ENCODE results near the gene RABL3. TPM values are rescaled to one million over a fixed set of nuclear protein-coding genes. Genes with fewer than 3 reads are reported as not detected.

The RABL3 gene
- total RNA-seq, 3 donors from 2014 or later: 20.6 to 35.4 (median 22.3) TPM

DNA sequence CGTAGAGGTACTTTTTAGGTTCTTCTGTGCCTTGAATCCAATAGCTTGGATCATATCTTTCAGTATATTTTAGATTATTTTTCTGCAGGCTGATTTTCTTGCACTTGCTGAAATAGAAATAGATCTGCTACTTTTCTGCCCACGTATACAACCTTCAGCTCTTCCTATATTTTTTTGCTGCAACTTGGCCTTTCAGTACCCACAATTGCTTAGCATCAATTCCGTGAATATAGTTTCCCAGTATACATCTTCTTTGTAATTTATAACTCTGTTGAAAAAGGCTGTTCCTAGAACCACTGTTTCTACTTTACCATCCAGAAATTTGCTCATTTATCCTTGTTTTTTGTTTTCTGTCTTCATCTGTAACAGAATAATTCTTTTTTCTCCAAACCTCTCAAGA, 36.5 kb upstream of the RABL3 start:
- Histone ChIP-seq H3K27me3 (no peaks in the 10 kb centered on the region), H3K4me3 (no peak overlapping the region), H3K36me3 (peaks cover 3% of the 10 kb centered on the region), H3K27ac (no peak overlapping the region), H3K4me1 (no peaks in the 10 kb centered on the region), H3K9me3 (no peaks in the 10 kb centered on the region)
- intact Hi-C loops (cut with DNase I; ENCODE audit: low total_unique reads): no loop called here
- no peak for TF ChIP-seq CTCF (IDR thresholded peaks at IDR 0.05)
- TF ChIP-seq POLR2AphosphoS5 (IDR thresholded peaks at IDR 0.05): no peak
- no peak for TF ChIP-seq POLR2A (IDR thresholded peaks at IDR 0.05)
- DNase-seq (ENCODE audit: low spot score in 2 of 2): no peak

GRCh38 chr3:120775411-120775810, 33.1 kb upstream of the RABL3 start:
- Histone ChIP-seq H3K27ac (no peak overlapping the region), H3K4me3 (no peak overlapping the region), H3K4me1 (no peaks in the 10 kb centered on the region), H3K36me3 (no peaks in the 10 kb centered on the region), H3K9me3 (no peaks in the 10 kb centered on the region), H3K27me3 (no peaks in the 10 kb centered on the region)
- DNase-seq (ENCODE audit: low spot score in 2 of 2): no peak
- TF ChIP-seq POLR2A (IDR thresholded peaks at IDR 0.05) (no peak), CTCF (IDR thresholded peaks at IDR 0.05) (no peak), POLR2AphosphoS5 (IDR thresholded peaks at IDR 0.05) (no peak)
- intact Hi-C loops (cut with DNase I; ENCODE audit: low total_unique reads): no loop called here

- H3K4me1 ChIP-seq: no peaks in the 10 kb centered on the region
- no peak for DNase-seq (ENCODE audit: low spot score in 2 of 2)
- H3K36me3 ChIP-seq: no peaks in the 10 kb centered on the region
- H3K27ac ChIP-seq: no peak overlapping the region
- TF ChIP-seq CTCF (IDR thresholded peaks at IDR 0.05): no peak
- TF ChIP-seq POLR2A (IDR thresholded peaks at IDR 0.05): no peak
- TF ChIP-seq POLR2AphosphoS5 (IDR thresholded peaks at IDR 0.05): no peak
- H3K9me3 ChIP-seq: no peaks in the 10 kb centered on the region
- H3K27me3 ChIP-seq: no peaks in the 10 kb centered on the region
- intact Hi-C loops (cut with DNase I; ENCODE audit: low total_unique reads): no loop called here
- H3K4me3 ChIP-seq: no peak overlapping the region
These were observed 31.6 kb upstream of the RABL3 start for GRCh38 chr3:120773932-120774331.

- H3K4me3 ChIP-seq: no peak overlapping the region
- no peaks in the 10 kb centered on the region for H3K4me1 ChIP-seq
- H3K27me3 ChIP-seq: no peaks in the 10 kb centered on the region
- no peaks in the 10 kb centered on the region for H3K36me3 ChIP-seq
- no peak for TF ChIP-seq POLR2AphosphoS5 (IDR thresholded peaks at IDR 0.05)
- TF ChIP-seq POLR2A (IDR thresholded peaks at IDR 0.05): no peak
- intact Hi-C loops (cut with DNase I; ENCODE audit: low total_unique reads): no loop called here
- no peak overlapping the region for H3K27ac ChIP-seq
- DNase-seq (ENCODE audit: low spot score in 2 of 2): no peak
- H3K9me3 ChIP-seq: no peaks in the 10 kb centered on the region
These were observed 29.8 kb upstream of the RABL3 start for GRCh38 chr3:120772081-120772480.

DNA sequence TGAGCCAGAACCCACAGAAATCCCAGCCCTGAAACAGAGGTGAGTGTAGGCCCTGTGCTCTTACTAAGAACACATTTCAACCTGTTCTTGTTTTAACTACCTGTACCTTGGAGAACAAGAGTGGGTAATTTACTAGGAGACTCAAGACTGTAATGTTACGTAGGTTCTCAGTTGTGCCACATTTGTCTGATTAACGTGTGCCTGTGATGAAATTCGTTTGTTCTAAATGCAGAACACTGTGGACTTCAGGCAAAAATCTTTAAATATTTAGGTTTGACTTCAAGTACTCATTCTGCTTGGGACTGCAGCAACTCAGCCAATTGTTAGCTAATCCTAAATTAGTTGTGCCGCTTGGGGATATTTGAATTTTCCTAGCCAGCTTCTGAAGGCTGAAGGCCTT, 28.6 kb upstream of the RABL3 start:
- no peak for DNase-seq (ENCODE audit: low spot score in 2 of 2)
- H3K27ac ChIP-seq: no peak overlapping the region
- no peak for TF ChIP-seq POLR2A (IDR thresholded peaks at IDR 0.05)
- TF ChIP-seq POLR2AphosphoS5 (IDR thresholded peaks at IDR 0.05): no peak
- TF ChIP-seq CTCF (IDR thresholded peaks at IDR 0.05): no peak
- H3K4me3 ChIP-seq: no peak overlapping the region
- intact Hi-C loops (cut with DNase I; ENCODE audit: low total_unique reads): no loop called here
- H3K27me3 ChIP-seq: no peaks in the 10 kb centered on the region
- H3K36me3 ChIP-seq: no peaks in the 10 kb centered on the region
- H3K4me1 ChIP-seq: no peaks in the 10 kb centered on the region
- H3K9me3 ChIP-seq: no peaks in the 10 kb centered on the region

- TF ChIP-seq POLR2A (IDR thresholded peaks at IDR 0.05) (no peak), CTCF (IDR thresholded peaks at IDR 0.05) (no peak), POLR2AphosphoS5 (IDR thresholded peaks at IDR 0.05) (no peak)
- H3K27me3 ChIP-seq: no peaks in the 10 kb centered on the region
- no peak for DNase-seq (ENCODE audit: low spot score in 2 of 2)
- no peaks in the 10 kb centered on the region for H3K4me1 ChIP-seq
- H3K27ac ChIP-seq: no peak overlapping the region
- H3K9me3 ChIP-seq: no peaks in the 10 kb centered on the region
- intact Hi-C loops (cut with DNase I; ENCODE audit: low total_unique reads): no loop called here
- H3K4me3 ChIP-seq: no peak overlapping the region
- no peaks in the 10 kb centered on the region for H3K36me3 ChIP-seq
These were observed 27.1 kb upstream of the RABL3 start for GRCh38 chr3:120769436-120769835.

Measured in breast epithelium (tissue), 4 donors.